GM21737 (cell line): ENCODE results near the gene SSTR4.

Source experiments
- ATAC-seq: cut with Tn5 transposase; IDR thresholded peaks from one replicate; pipeline ENCODE4 v1.9.1; 2021; ENCODE audit warnings: mild to moderate bottlenecking, moderate library complexity; ENCODE audit not compliant: unreplicated experiment

The SSTR4 gene

GRCh38 chr20:23085436-23086055, 50.4 kb downstream of the SSTR4 start:
- ATAC-seq: no peak

GRCh38 chr20:23086056-23086566, 51.0 kb downstream of the SSTR4 start, which contains the start of gene CD93:
CD93 (minus strand) TSS chr20:23086324; CDS start chr20:23086192, 132 bp downstream.
- no peak for ATAC-seq

GRCh38 chr20:23086931-23087411, 51.9 kb downstream of the SSTR4 start:
- ATAC-seq: no peak

GRCh38 chr20:23087587-23088251, 52.6 kb downstream of the SSTR4 start:
- no peak for ATAC-seq
